ENCODE data around the gene PCSK2.

PCSK2 gene

GRCh38 chr20:17507531-17507930, 280.7 kb downstream of the PCSK2 start:
- DNase-seq, result no peak

DNA sequence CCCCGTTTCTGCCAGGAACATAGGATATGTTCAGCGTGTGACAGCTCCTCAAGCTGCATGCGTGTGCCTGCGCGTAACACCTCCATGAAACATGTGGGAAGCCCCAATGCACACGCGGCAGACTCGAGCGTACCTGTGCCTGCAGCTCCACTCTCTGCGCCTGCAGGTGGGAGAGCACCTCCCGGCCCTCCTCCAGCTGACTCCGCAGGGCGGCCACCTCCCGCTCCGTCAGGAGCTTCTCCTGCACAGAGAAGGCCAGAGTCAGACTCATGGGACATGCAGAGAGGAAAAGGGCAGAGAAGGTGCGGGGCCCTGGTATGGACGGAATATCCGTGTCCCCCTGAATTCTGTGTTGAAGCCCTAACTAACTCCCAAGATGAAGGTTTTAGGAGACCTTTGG, 281.9 kb downstream of the PCSK2 start:
- no peak for DNase-seq

GRCh38 chr20:17510548-17510947, 283.7 kb downstream of the PCSK2 start:
- DNase-seq, result no peak

DNA sequence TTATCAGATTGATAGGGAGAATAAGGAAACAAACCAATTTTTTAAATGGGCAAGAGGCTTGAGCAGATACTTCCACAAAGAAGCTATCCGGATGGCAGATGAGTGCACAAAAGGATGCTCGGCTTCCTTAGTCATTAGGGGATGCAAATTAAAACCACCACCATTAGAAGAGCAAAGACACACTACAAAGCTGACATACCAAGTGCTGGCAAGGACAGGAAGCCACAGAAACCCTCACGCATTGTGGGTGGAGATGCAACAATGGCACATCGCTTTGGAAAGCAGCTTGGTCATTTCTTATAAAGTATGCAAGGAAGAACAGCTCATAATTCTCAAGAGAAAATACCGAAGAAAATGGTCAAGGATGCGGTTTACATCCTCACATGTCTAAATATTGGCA, 284.6 kb downstream of the PCSK2 start:
- no peak for DNase-seq

DNA sequence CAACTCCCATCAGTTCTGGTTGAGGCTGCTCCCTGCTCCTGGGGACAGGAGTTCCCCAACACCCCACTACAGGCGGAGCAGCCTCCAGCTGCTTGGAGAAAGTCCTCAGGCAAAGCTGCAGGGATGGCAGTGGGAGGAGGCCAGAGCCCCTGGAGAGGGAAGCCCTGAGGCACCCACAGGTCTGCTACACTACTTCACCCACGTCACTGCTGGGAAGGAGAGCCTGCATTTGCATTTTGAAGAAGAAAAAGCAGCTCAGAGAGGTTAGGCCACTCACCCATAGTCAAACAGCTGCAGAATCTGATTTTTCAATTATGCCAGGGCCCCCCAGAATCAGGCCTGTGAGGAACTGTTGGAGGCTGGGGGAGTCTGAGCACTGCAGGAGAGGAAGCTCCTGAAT, 287.1 kb downstream of the PCSK2 start:
- DNase-seq, result no peak

GRCh38 chr20:17515053-17515452, 288.2 kb downstream of the PCSK2 start:
- no peak for DNase-seq

- DNase-seq, result no peak
Observed at GRCh38 chr20:17518339-17519052, 291.7 kb downstream of the PCSK2 start.

- DNase-seq, result no peak
Observed at GRCh38 chr20:17519606-17520285, 292.9 kb downstream of the PCSK2 start.

- no peak for DNase-seq
Observed at GRCh38 chr20:17520583-17520982, 293.7 kb downstream of the PCSK2 start.

GRCh38 chr20:17522528-17522927, 295.7 kb downstream of the PCSK2 start:
- no peak for DNase-seq

DNA sequence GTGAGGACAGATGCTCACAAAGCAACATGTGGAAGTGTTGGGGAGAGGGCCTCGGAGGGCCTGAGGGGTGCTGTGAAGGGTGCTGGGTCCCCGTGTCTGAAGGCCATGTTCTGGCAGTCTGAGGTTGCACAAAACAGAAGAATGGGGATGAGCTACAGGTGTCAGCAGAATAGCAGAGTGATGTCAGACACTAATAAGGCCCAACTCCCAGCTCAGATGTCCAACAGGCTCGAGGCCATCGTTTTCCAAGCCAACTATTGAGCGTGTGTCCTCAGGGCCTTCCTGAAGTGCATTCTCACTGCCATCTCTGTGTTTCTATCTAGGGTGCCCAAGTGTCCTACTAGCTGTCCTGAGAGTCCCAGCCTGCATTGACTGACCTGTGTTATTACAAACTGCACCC, 296.5 kb downstream of the PCSK2 start:
- DNase-seq, result no peak

GRCh38 chr20:17524560-17524959, 297.7 kb downstream of the PCSK2 start:
- no peak for DNase-seq

GRCh38 chr20:17525132-17525531, 298.3 kb downstream of the PCSK2 start:
- DNase-seq, result no peak

GRCh38 chr20:17525650-17526049, 298.8 kb downstream of the PCSK2 start:
- DNase-seq, result no peak

DNA sequence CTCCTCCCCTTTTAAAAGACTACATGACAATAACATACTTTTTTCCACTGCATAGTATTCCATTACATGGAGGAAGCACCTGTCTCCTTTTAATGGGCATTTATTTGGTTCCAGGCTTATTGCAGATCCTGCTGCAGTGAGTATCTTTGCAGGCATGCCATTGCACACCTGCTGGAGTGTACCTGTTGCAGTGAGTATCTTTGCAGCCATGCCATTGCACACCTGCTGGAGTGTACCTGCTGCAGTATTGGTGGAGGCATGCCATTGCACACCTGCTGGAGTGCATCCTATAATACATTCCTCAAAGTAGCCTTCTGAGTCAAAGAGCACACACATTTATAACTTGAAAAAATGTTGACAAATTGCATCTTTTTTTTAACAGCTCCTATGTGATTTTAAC, 302.7 kb downstream of the PCSK2 start:
- DNase-seq, result no peak

DNA sequence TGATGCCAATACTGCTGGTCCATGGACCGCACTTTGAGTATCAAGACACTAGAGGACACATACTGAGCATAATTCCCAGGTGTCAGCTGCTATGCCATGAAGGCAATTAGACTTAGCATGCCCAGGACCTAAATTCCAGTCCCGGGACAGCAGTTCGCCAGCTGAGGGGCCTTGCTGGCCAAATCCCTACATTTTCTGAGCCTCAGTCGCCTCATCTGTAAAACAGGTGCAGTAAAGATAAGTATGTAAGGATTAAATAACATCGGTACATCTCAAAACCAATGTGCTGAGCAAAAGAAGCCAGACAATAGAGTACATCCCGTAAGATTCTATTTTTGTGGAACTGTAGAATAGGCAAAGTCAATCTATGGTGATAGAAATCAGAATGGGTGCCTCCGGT, 303.3 kb downstream of the PCSK2 start:
- peak in 1 of 14 donors; percentile 5 for DNase-seq

- DNase-seq, result peak in 10 of 14 donors; percentile 17 to 75 (median 48)
Observed at GRCh38 chr20:17530716-17531664, 304.1 kb downstream of the PCSK2 start, which contains the start of gene BFSP1. Gene BFSP1, minus strand, starts transcription at chr20:17531379. Its CDS starts 50 bp downstream, at chr20:17531329.

- DNase-seq, result no peak
Observed at GRCh38 chr20:17531665-17532025, 304.8 kb downstream of the PCSK2 start.

DNA sequence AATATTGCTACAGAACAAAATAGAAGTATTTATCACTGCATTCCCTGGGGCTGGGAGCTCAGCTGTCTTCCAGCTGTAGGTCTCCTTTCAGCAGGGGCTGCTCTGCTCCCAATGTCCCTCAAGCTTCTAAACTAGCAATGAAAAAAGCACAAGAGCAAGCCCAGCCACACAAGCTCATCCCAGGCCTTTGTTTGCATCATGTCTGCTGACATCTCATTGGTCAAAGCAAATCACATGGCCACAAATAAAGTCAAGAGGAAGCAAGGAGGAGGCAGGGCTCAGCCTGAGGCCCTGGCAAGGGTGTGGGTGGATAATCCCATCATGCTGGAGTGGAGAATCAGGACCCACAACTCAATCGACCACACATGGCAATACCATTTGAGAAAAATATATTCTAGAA, 306.6 kb downstream of the PCSK2 start:
- peak in 3 of 14 donors; percentile 5 to 12 (median 8) for DNase-seq

DNA sequence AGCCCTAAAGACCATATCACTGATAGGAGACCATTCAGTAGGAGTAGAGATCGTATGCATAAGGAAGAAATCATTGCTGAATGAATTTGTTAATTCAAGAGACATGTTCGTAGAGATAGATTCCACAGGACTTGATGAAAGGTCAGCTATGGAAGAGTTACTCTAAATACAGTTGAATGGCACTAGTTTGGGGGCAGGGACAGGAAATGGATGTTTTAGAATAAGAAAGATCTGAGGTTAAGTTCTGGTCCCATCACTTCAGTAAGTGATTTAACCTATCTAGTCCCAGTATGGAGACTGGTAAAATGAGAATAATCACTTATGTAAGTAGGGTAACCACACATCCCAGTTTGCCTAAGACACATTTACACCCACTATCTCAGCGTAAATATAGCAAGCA, 307.2 kb downstream of the PCSK2 start:
- no peak for DNase-seq

All from C1 segment of cervical spinal cord (tissue), 14 donors.